Transverse colon (tissue), 4 donors: Measurements from ENCODE around the gene TMEM43. TPM values are rescaled to one million over a fixed set of nuclear protein-coding genes. Genes with fewer than 3 reads are reported as not detected.

ENCODE experiments used
- DNase-seq: peaks from one replicate; pipeline ENCODE4 v3.0.0-alpha.2; 2019
- H3K27ac ChIP-seq, 4 donors: fragments of 200-600 bp; sonication (generic); 2 replicates each; pipeline ENCODE4 v1.5.1; 2016 to 2018; ENCODE audit warnings: inconsistent platforms in 4 of 4
- H3K27me3 ChIP-seq: fragments of 200-600 bp; sonication (generic); 2 replicates; pipeline ENCODE4 v1.5.1; 2017; ENCODE audit warnings: inconsistent platforms
- H3K36me3 ChIP-seq, 4 donors: fragments of 200-600 bp; sonication (generic); 2 replicates each; pipeline ENCODE4 v1.5.1; 2017 to 2019; ENCODE audit warnings: inconsistent platforms in 4 of 4
- H3K4me1 ChIP-seq, 4 donors: fragments of 200-600 bp; sonication (generic); 2 replicates each; pipeline ENCODE4 v1.5.1; 2017 to 2020; ENCODE audit warnings: inconsistent platforms in 4 of 4
- H3K4me3 ChIP-seq, 4 donors: fragments of 200-600 bp; sonication (generic); 1 replicate in 1 of 4; 2 replicates in 3 of 4; pipeline versions ENCODE4 v1.5.1 to v1.6.1; 2017 to 2019; ENCODE audit warnings: inconsistent platforms in 4 of 4
- H3K9me3 ChIP-seq, 2 donors: fragments of 200-600 bp; sonication (generic); 2 replicates each; pipeline ENCODE4 v1.5.1; 2017 to 2019; ENCODE audit warnings: inconsistent platforms in 2 of 2
- CTCF ChIP-seq, 5 experiments: fragments of 200-600 bp in 3 of 5; fragments of 450-650 bp in 2 of 5; sonication (generic) in 3 of 5; IDR thresholded peaks; 1 replicate in 2 of 5; 2 replicates in 3 of 5; pipeline ENCODE4 v1.5.1; 2016 to 2017; ENCODE audit warnings: antibody characterized with exemption in 5 of 5, inconsistent platforms in 3 of 5, mild to moderate bottlenecking in 2 of 5, moderate library complexity in 1 of 5
- EP300 ChIP-seq: sonication (generic); formaldehyde crosslinking; IDR thresholded peaks from one replicate; pipeline ENCODE4 v1.6.1; 2017; ENCODE audit warnings: antibody characterized with exemption, low read depth
- POLR2A ChIP-seq: fragments of 450-650 bp; IDR thresholded peaks from one replicate; pipeline ENCODE4 v1.6.1; 2016; ENCODE audit warnings: antibody characterized with exemption, mild to moderate bottlenecking, moderate library complexity
- POLR2AphosphoS5 ChIP-seq, 3 donors: sonication (generic); formaldehyde crosslinking; IDR thresholded peaks; one replicate each; pipeline ENCODE4 v1.6.1; 2016; ENCODE audit warnings: antibody characterized with exemption in 3 of 3
- WGBS, 2 donors: methylation state at CpG; one replicate each; pipeline ENCODE4 v1.1.5; 2018; ENCODE audit warnings: low coverage in 1 of 2; 5-methylcytosine and 5-hydroxymethylcytosine counted together
- in situ Hi-C, 4 donors: fragments of 200-750 bp; cut with MboI; loops; one replicate each; pipeline versions ENCODE4 v1.15.0 to v1.15.1; 2017; ENCODE audit warnings: low sequenced_read_pairs in 3 of 4, low pct_ligation_motif_present in 1 of 4, low pct_unique_long_range_greater_than_20kb in 1 of 4
- intact Hi-C: fragments of 100-400 bp; cut with DNase I; formaldehyde crosslinking; loops from one replicate; pipeline ENCODE4 v1.15.1; 2023; ENCODE audit warnings: low total_unique reads
- total RNA-seq, 4 donors: library from RNA; depleted of rRNA; stranded (reverse); fragments of >200 nt; gene quantifications; one replicate each; pipeline ENCODE4 v1.1.0, GENCODE V29; 2016

Gene TMEM43
- total RNA-seq, 4 donors from 2014 or later = 30.8 to 128 (median 48.5) TPM

DNA sequence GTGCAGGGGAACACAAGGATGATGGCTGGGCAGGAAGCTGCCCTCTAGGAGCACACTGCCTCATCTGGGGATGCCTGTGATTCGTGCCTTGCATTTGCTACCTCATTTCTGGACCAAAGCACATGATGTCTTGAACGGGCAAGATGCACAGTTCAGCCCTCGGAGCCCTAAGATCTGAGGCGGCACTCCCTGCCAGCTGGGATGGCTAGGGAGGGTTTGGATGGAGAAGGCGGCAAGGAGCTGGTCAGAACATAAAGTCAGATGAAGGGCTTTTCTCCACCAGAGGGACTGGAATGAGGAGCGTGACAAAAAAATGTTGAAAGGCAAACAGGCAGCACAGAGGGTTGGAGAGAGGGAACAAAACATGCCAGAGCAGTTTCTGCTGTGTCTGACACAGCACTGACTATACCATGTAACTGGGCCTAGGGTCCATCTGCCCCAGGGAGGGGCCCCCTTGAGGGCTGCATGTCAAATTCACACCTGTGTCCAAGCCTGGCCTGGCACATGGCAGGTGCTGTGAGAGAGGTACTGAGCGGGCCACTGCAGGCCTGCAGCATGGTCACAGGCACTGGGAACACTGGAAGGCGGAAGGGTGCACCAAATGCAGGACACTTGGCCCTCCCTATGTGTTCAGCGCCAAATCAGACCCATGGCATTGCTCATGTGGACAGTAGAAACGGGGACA lies 21.7 kb downstream of the TMEM43 start:
- H3K9me3 ChIP-seq = no peaks in the 10 kb centered on the region
- no peaks in the 10 kb centered on the region for H3K27me3 ChIP-seq
- peaks cover 0 to 17% (median 7%) of the 10 kb centered on the region in 4 donors for H3K36me3 ChIP-seq
- no peak for DNase-seq
- TF ChIP-seq CTCF (IDR thresholded peaks at IDR 0.05) = no peak
- no peak for TF ChIP-seq EP300
- TF ChIP-seq POLR2A = no peak
- no peak for TF ChIP-seq POLR2AphosphoS5 (IDR thresholded peaks at IDR 0.05)
- intact Hi-C loops (no loop called here), in situ Hi-C loops (no loop called here)
- WGBS, 2 donors = 80 to 91% methylated on average over 1 to 10 of the region's 10 CpGs
- H3K27ac ChIP-seq = peak overlapping the region; percentile 82 to 91 (median 89)
- H3K4me1 ChIP-seq = peaks cover 3 to 42% (median 28%) of the 10 kb centered on the region in 4 donors
- no peak overlapping the region for H3K4me3 ChIP-seq

- WGBS, 2 donors = 81 to 91% methylated on average over 4 to 5 of the region's 5 CpGs
Measured at GRCh38 chr3:14147066-14147435, 22.2 kb downstream of the TMEM43 start.

GRCh38 chr3:14147617-14148016 lies 22.8 kb downstream of the TMEM43 start:
- TF ChIP-seq POLR2AphosphoS5 (IDR thresholded peaks at IDR 0.05) (no peak), CTCF (IDR thresholded peaks at IDR 0.05) (no peak), EP300 (no peak), POLR2A (no peak)
- no peak for DNase-seq
- Histone ChIP-seq H3K9me3 (no peaks in the 10 kb centered on the region), H3K36me3 (peaks cover 0 to 22% (median 9%) of the 10 kb centered on the region in 4 donors), H3K4me3 (no peak overlapping the region), H3K27ac (peak overlapping the region in 1 of 4 donors; percentile 1), H3K27me3 (no peaks in the 10 kb centered on the region), H3K4me1 (peaks cover 2 to 37% (median 28%) of the 10 kb centered on the region in 4 donors)
- intact Hi-C loops = no loop called here
- 90% methylated on average over 12 of the region's 12 CpGs; no CpG with 5 or more reads in 1 of the 2 donors for WGBS, 2 donors
- in situ Hi-C loops = no loop called here

More at GRCh38 chr3:14147066-14147435, 22.2 kb downstream of the TMEM43 start:
- Histone ChIP-seq H3K27me3 (no peaks in the 10 kb centered on the region), H3K36me3 (peaks cover 0 to 19% (median 9%) of the 10 kb centered on the region in 4 donors), H3K9me3 (no peaks in the 10 kb centered on the region), H3K4me1 (peaks cover 3 to 42% (median 28%) of the 10 kb centered on the region in 4 donors), H3K27ac (peak overlapping the region in 3 of 4 donors; percentile 87 to 91 (median 91)), H3K4me3 (no peak overlapping the region)
- DNase-seq = no peak
- in situ Hi-C loops = no loop called here
- TF ChIP-seq EP300 (no peak), POLR2AphosphoS5 (IDR thresholded peaks at IDR 0.05) (no peak), POLR2A (no peak), CTCF (IDR thresholded peaks at IDR 0.05) (no peak)
- intact Hi-C loops = no loop called here

- peaks cover 0 to 22% (median 9%) of the 10 kb centered on the region in 4 donors for H3K36me3 ChIP-seq
- H3K4me3 ChIP-seq = no peak overlapping the region
- TF ChIP-seq POLR2A (no peak), CTCF (IDR thresholded peaks at IDR 0.05) (no peak), POLR2AphosphoS5 (IDR thresholded peaks at IDR 0.05) (no peak), EP300 (no peak)
- DNase-seq = no peak
- H3K4me1 ChIP-seq = peaks cover 0 to 30% (median 22%) of the 10 kb centered on the region in 4 donors
- H3K27me3 ChIP-seq = no peaks in the 10 kb centered on the region
- H3K9me3 ChIP-seq = no peaks in the 10 kb centered on the region
- intact Hi-C loops (no loop called here), in situ Hi-C loops (no loop called here)
- 90% methylated on average over 28 of the region's 28 CpGs; no CpG with 5 or more reads in 1 of the 2 donors for WGBS, 2 donors
- H3K27ac ChIP-seq = no peak overlapping the region
Measured at GRCh38 chr3:14148041-14148985, 23.5 kb downstream of the TMEM43 start.
